GM18498 (cell line): ENCODE data around the gene SLC5A2.

ENCODE experiments used
- ATAC-seq: cut with Tn5 transposase; IDR thresholded peaks from one replicate; pipeline ENCODE4 v1.9.1; 2021; ENCODE audit warnings: mild to moderate bottlenecking, moderate library complexity; ENCODE audit not compliant: unreplicated experiment

SLC5A2 gene

DNA sequence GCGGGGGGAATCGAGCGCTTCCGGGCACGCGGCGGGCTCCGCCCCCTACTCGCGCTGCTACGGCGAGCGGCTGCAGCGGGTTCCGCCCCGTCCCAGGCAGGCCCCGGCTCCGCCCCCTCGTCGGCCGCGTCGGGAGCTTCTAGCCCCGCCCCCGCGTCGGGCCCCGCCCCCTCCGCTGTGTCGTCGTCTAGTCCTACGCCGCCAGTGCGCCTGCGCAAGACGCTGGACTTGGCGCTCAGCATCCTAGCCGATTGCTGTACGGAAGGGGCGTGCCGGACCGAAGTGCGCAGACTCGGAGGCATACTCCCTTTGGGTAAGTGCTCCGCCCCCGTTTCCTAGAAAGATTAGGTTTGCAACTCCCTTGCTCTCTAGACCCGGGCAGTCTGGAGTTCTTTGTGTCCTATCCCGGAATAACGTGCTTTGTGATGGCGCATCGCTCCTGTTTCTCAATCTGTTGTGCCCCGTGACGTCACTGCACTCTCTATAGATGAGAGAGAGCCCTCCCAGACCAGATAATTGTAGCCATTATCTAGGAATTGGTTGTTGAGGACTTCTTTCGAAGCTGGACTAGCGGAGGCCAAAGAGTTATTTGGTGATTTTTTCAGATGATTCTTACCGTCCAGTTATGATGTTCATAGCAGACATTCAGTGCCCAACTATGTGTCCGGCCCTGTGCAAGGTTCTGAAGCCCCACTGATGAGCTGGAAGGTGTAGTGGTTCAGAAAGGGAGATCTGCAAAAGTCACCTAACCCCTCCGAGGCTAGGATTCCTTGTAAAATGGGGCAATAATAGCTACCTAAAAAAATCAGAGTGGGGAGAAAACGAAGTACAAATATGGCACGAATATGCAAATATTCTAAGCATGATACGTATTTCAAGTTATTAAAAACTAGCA, 23.0 kb upstream of the SLC5A2 start:
- peak; percentile 76 for ATAC-seq

DNA sequence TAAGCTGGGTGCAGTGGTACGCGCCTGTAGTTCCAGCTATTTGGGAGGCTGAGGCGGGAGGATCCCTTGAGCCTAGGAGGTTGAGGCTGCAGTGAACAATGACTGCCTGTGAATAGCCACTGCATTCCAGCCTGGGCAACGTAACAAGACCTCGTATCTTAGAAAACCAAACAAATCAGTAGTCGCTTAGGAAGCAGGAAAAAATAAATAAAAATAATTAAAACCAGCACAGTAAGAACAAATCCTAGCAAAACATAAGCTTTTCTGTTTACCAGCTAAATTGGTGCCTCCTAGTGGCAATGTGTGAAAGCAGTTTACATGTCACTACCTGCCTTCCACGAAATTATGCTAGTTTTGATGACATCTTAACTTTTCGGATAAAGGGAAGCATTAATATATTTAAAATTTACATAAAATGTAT, 22.3 kb upstream of the SLC5A2 start:
- ATAC-seq, result no peak

DNA sequence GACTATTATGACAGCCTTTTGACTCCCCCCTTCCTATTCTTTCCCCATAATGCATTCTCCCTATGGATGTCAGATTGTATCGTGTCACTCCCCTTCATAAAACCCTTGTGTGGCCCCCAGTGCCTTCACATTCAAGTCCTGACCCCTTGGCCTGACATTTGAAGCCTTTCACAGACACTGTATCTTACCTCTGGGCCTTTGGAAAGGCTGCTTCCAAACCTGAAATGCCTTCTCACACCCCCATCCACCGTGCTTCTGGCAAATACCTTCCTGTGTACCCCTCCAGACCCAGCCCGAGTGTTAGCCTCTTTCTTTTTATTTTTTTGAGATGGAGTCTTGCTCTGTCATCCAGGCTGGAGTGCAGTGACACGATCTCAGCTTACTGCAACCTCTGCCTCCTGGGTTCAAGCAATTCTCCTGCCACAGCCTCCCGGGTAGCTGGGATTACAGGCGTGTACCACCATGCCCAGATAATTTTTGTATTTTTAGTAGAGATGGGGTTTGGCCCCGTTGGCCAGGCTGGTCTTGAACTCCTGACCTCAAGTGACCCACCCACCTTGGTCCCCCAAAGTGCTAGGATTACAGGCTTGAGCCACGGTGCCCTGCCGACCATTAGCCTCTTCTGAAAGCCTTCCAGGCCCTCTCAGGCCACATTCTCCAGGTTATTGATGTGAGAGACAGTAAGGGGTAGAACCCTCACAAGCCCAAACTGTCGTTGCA, 21.6 kb upstream of the SLC5A2 start:
- no peak for ATAC-seq

DNA sequence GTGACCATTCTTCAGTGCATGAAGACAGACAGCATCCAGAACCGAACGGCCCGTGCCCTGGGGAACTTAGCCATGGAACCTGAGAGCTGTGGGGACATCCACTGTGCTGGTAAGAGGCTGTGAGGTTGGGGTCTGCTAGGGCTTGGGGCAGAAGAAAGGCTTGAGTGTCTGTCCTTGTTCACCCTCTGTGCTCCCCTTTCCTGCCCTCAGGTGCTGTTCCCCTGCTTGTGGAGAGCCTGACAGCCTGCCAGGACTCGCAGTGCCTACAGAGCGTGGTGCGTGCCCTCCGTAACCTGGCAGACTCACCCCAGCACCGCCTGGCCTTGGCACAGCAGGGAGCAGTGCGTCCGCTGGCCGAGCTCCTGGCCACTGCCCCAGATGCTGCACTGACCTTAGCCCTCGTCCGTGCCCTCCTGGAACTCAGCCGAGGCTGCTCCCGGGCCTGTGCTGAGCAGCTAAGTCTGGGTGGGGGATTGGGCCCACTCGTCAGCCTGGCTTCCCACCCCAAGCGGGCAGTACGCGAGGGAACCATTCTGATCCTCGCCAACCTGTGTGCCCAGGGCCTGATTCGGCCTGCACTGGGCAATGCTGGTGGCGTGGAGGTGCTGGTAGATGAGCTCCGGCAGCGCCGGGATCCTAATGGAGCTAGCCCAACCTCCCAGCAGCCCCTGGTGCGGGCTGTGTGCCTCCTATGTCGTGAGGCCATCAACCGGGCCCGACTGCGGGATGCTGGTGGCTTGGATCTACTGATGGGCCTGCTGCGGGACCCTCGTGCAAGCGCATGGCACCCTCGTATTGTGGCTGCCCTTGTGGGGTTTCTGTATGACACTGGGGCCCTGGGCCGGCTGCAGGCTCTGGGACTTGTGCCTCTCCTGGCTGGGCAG, 20.8 kb upstream of the SLC5A2 start:
- no peak for ATAC-seq

DNA sequence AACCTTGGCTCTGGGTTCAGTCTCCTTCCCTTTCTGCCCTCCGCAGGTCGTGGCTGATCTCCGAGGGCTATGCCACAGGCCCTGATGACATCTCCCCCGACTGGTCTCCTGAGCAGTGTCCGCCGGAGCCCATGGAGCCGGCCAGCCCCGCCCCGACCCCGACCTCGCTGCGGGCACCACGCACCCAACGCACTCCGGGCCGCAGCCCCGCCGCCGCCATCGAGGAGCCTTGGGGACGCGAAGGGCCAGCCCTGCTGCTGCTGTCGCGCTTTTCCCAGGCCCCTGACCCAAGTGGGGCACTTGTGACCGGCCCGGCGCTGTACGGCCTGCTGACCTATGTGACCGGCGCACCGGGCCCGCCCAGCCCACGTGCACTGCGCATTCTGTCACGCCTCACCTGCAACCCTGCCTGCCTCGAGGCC, 18.6 kb upstream of the SLC5A2 start:
- no peak for ATAC-seq

GRCh38 chr16:31464781-31465260, 18.1 kb upstream of the SLC5A2 start:
- no peak for ATAC-seq

DNA sequence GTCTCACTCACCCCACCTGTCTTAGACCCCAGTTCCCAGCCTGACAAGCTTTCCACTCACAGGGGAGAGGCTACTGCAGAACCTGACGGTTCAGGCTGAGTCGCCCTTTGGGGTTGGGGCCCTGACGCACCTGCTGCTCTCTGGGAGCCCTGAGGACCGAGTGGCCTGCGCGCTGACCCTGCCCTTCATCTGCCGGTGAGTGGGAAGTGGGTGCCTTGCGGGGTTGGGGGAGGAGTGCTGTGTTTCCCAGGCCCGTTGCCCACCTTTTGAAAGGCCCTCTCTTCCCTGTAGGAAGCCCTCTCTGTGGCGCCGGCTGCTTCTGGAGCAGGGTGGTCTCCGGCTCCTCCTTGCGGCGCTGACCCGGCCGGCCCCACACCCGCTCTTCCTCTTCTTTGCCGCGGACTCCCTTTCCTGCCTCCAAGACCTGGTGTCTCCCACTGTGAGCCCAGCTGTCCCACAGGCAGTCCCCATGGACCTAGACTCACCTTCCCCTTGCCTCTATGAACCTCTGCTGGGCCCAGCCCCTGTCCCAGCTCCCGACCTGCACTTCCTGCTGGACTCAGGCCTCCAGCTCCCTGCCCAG, 17.0 kb upstream of the SLC5A2 start:
- ATAC-seq, result no peak

DNA sequence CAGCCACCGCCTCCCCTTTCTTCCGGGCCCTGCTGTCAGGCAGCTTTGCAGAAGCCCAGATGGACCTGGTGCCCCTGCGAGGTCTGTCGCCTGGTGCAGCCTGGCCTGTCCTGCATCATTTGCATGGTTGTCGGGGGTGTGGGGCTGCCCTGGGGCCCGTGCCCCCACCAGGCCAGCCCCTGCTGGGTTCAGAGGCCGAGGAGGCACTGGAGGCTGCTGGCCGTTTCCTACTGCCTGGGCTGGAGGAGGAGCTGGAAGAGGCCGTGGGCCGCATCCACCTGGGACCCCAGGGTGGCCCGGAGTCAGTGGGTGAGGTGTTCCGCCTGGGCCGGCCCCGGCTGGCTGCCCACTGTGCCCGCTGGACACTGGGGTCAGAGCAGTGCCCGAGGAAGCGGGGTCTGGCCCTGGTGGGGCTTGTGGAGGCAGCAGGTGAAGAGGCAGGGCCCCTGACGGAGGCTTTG, 16.5 kb upstream of the SLC5A2 start:
- no peak for ATAC-seq

GRCh38 chr16:31467151-31467773, 15.7 kb upstream of the SLC5A2 start:
- no peak for ATAC-seq

DNA sequence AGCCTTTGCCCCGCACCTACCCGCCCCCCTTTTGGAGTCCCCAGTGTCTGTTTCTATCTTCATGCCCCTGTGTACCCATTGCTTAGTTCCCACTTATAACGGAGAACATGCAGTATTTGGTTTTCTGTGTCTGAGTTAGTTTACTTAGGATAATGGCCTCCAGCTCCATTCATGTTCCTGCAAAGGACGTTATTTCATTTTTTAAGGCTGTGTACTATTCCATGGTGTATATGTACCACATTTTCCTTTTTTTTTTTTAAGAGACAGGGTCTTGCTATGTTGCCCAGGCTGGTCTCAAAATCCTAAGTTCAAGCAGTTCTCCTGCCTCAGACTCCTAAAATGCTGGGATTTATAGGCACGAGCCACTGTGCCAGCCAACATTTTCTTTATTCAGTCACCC, 15.1 kb upstream of the SLC5A2 start:
- ATAC-seq, result no peak

DNA sequence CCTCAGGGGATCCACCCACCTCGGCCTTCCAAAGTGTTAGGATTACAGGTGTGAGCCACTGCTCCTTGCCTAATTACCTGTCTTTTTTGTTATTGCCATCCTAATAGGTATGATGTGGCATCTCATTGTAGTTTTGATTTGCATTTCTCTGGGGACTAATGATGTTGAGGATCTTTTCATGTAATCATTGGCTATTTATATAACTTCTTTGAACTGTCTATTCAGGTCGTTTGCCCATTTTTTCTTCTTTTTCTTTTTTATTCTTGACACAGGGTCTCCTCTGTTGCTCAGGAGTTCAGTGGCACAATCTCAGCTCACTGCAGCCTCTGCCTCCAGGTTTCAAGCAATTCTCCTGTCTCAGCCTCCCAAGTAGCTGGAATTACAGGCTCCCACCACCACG, 12.3 kb upstream of the SLC5A2 start:
- no peak for ATAC-seq

DNA sequence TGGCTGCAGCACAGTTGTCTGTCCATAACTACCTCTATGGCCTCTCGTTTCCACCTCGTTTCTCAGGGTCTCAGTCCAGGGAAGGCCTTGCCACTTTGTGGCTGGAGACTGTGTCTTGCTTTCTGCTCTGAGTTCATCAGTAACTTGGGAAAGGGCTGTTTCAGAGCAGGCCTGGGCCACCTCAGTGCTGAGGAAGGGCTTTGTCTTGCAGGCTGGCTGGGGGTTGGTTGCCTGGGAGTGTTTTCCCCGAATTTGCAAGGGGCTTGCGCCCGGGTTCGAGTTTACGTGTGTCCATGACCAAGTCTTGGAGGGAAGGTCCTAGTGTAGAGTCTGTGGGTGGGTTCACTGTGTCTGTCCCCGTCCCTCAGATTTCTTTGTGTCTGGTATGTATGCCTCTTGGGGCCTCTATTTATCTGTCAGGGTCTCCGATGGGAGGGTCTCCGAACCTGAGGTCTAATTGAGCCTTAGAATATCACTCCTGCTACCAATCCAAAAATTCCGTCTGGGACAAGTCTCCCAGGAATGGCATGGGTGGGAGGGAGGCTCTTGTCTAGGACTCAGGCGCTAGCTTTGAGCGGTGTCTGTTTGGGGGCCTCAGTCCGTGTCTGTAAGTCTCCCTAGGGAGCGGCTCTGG, 11.6 kb upstream of the SLC5A2 start:
- ATAC-seq, result no peak

DNA sequence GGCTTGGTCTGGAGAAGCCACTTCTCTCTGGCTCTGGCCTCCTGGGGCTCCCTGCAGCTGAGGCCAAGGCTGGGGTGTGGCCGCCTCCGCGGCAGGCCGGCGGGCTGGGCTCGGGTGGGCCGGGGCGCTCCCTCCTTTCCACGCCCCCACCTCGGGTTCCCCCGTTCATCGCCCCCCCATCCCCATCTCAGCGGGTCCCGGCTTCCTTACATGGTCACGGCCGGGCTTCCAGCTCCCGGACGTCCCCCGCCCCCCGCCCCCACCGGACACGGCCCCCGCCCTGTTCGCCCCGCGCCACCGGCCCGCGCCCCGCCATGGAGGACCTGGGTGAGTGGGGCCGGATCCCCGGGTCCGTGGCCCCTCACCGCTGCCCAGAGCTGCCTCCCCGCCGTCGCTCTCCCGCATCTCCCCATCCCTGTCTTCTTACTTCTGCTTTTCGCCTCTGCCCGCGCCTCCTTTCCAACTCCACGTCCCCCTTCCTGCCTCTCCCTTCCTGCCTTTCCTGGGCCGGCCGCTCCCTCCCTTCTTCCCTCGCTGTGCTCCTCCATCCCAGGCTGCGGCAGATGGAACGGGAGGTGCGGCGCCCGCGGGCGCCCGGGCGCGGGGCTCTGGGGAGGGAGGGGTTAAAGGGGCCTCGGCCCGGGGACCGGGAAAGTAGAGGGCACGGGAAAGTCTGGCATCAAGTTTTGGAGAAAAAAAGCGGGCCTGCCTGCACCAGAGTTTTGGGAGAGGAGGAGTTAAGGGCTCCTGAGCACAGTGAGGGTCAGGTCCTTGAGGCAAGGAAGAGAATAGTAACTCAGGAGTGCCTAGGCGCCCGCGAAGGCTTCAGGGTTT, 10.8 kb upstream of the SLC5A2 start, which contains the start of gene TGFB1I1:
TSS of gene TGFB1I1 (plus strand) at position 278 of the 834 bp plus-strand sequence. CDS start at position 315, 37 bp downstream.
- no peak for ATAC-seq

DNA sequence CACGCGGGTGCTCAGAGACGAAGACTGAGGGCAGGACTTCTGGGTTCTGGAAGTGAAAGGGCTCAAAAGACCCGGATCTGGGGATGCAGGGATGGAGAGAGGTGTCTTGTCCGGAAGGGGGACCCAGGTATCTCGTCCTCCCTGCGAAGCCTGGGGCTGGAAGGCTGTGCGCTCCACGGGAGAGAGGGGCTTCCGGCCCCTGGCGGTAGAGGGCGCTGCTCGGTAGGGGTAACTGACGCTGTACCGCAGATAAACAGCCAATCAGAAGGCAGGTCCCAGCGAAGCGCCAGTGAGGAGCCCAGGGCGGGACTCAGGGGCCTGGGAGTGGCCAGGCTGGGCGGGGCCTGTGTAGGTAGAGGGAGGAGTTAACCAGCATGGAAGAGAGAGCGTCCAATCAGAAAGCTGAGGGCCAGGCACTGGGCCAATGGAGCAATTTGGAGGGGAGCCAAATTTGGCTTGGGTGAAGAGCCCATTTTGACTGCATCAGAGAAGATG, 10.2 kb upstream of the SLC5A2 start:
- no peak for ATAC-seq

- no peak for ATAC-seq
Observed at GRCh38 chr16:31473264-31473984, 9.5 kb upstream of the SLC5A2 start.

- no peak for ATAC-seq
Observed at GRCh38 chr16:31474173-31474714, 8.7 kb upstream of the SLC5A2 start.
